NCI-H2227 (cell line): ENCODE measurements around the gene HAO1.

Experiments
- DNase-seq: peaks from one replicate; lab custom pipeline; 2025; ENCODE audit not compliant: unreplicated experiment; lab: John Stamatoyannopoulos, UW

The HAO1 gene

GRCh38 chr20:7930343-7930742, 9.9 kb downstream of the HAO1 start:
- no peak for DNase-seq

- DNase-seq, result peak; percentile 6
These were observed 13.5 kb downstream of the HAO1 start for GRCh38 chr20:7926767-7927166.

- DNase-seq, result no peak
These were observed 13.9 kb downstream of the HAO1 start for GRCh38 chr20:7926323-7926722.

GRCh38 chr20:7924692-7925091, 15.6 kb downstream of the HAO1 start:
- no peak for DNase-seq

- no peak for DNase-seq
These were observed 23.6 kb downstream of the HAO1 start for GRCh38 chr20:7916648-7917047.

GRCh38 chr20:7912551-7912950, 27.7 kb downstream of the HAO1 start:
- no peak for DNase-seq

GRCh38 chr20:7911586-7912330, 28.5 kb downstream of the HAO1 start:
- no peak for DNase-seq

GRCh38 chr20:7908905-7909304, 31.4 kb downstream of the HAO1 start:
- DNase-seq, result no peak

- no peak for DNase-seq
These were observed 36.8 kb downstream of the HAO1 start for GRCh38 chr20:7903429-7903828.

- no peak for DNase-seq
These were observed 37.4 kb downstream of the HAO1 start for GRCh38 chr20:7902879-7903278.

GRCh38 chr20:7897781-7898364, 42.4 kb downstream of the HAO1 start:
- DNase-seq, result no peak

GRCh38 chr20:7893014-7893730, 47.1 kb downstream of the HAO1 start:
- DNase-seq, result no peak

GRCh38 chr20:7891705-7892104, 48.6 kb downstream of the HAO1 start:
- DNase-seq, result no peak

GRCh38 chr20:7889736-7890135, 50.5 kb downstream of the HAO1 start:
- no peak for DNase-seq

GRCh38 chr20:7883741-7884140, 56.5 kb downstream of the HAO1 start:
- no peak for DNase-seq

GRCh38 chr20:7883309-7883708, 56.9 kb downstream of the HAO1 start:
- DNase-seq, result no peak

- DNase-seq, result no peak
These were observed 58.2 kb downstream of the HAO1 start for GRCh38 chr20:7882076-7882475.

- DNase-seq, result no peak
These were observed 58.7 kb downstream of the HAO1 start for GRCh38 chr20:7881551-7881950.

- DNase-seq, result no peak
These were observed 60.4 kb downstream of the HAO1 start for GRCh38 chr20:7879883-7880282.

GRCh38 chr20:7868108-7868507, 72.2 kb downstream of the HAO1 start:
- no peak for DNase-seq

- DNase-seq, result no peak
These were observed 74.0 kb downstream of the HAO1 start for GRCh38 chr20:7866285-7866684.

- no peak for DNase-seq
These were observed 80.9 kb downstream of the HAO1 start for GRCh38 chr20:7859356-7859802.
